ENCODE measurements around the gene TMPRSS4.

GRCh38 chr11:118153516-118153915 lies 76.6 kb downstream of the TMPRSS4 start:
- TF ChIP-seq CTCF (conservative IDR thresholded peaks at IDR 0.05; ENCODE audit: low read length) (no peak), EZH2phosphoT487 (IDR thresholded peaks at IDR 0.05; ENCODE audit: borderline replicate concordance) (no peak)
